Natural killer cell (primary cell): ENCODE measurements around the gene BATF. TPM values are rescaled to one million over a fixed set of nuclear protein-coding genes. Genes with fewer than 3 reads are reported as not detected.
A peak's percentile ranks its signal among the peaks of the same experiment; 100 is the strongest.

Experiments used
- ATAC-seq, 3 donors: fragments of 150-1000 bp in 2 of 3; fragments of 200-7000 bp in 1 of 3; cut with Tn5 transposase; 1 replicate in 1 of 3; 2 replicates in 2 of 3; pipeline ENCODE4 v1.10.0; 2021; ENCODE audit warnings: mild to moderate bottlenecking in 2 of 3, moderate library complexity in 2 of 3
- DNase-seq, 2 donors: peaks; one replicate each; pipeline versions ENCODE4 v3.0.0 to v3.0.0-alpha.2; 2013 to 2021; ENCODE audit warnings: mixed read lengths in 1 of 2
- H3K27ac ChIP-seq: one replicate; pipeline ENCODE4 v1.5.1; 2013; ENCODE audit warnings: mild to moderate bottlenecking, low read length
- H3K27me3 ChIP-seq: one replicate; pipeline ENCODE4 v1.6.1; 2013; ENCODE audit warnings: low read length; ENCODE audit not compliant: control insufficient read depth, insufficient read depth
- H3K36me3 ChIP-seq: one replicate; pipeline ENCODE4 v1.6.1; 2013; ENCODE audit warnings: low read length; ENCODE audit not compliant: control insufficient read depth, insufficient read depth
- H3K4me1 ChIP-seq: one replicate; pipeline ENCODE4 v1.6.1; 2013; ENCODE audit warnings: low read length; ENCODE audit not compliant: control insufficient read depth, insufficient read depth
- H3K4me3 ChIP-seq: one replicate; pipeline ENCODE4 v1.5.1; 2013; ENCODE audit warnings: low read length
- H3K9me3 ChIP-seq: one replicate; pipeline ENCODE4 v1.6.1; 2013; ENCODE audit warnings: low read length; ENCODE audit not compliant: control insufficient read depth, insufficient read depth
- H3K27ac Mint-ChIP-seq, 2 donors: one replicate each; pipeline ENCODE4 v1.8.0; 2022; ENCODE audit warnings: mild to moderate bottlenecking in 2 of 2, mixed read lengths in 2 of 2, moderate library complexity in 1 of 2
- H3K27me3 Mint-ChIP-seq, 2 donors: one replicate each; pipeline ENCODE4 v1.8.0; 2022; ENCODE audit warnings: low read depth in 2 of 2, mixed read lengths in 2 of 2
- H3K36me3 Mint-ChIP-seq: one replicate; pipeline ENCODE4 v1.8.0; 2022; ENCODE audit warnings: mixed read lengths
- H3K4me1 Mint-ChIP-seq, 2 donors: one replicate each; pipeline ENCODE4 v1.8.0; 2022; ENCODE audit warnings: mixed read lengths in 2 of 2
- H3K4me3 Mint-ChIP-seq: one replicate; pipeline ENCODE4 v1.8.0; 2022; ENCODE audit warnings: mild to moderate bottlenecking, moderate library complexity, mixed read lengths
- H3K9me3 Mint-ChIP-seq, 2 donors: one replicate each; pipeline ENCODE4 v1.8.0; 2022; ENCODE audit warnings: mixed read lengths in 2 of 2
- CTCF ChIP-seq: fragments of 200-600 bp; IDR thresholded peaks from one replicate; pipeline ENCODE4 v1.8.0; 2022; ENCODE audit warnings: antibody characterized with exemption
- WGBS: methylation state at CpG from one replicate; pipeline ENCODE4 v1.1.7; 2013; ENCODE audit warnings: missing lambda C conversion rate; ENCODE audit not compliant: insufficient coverage; 5-methylcytosine and 5-hydroxymethylcytosine counted together
- intact Hi-C: fragments of 100-400 bp; cut with micrococcal nuclease; formaldehyde crosslinking; loops from one replicate; pipeline ENCODE4 v1.14.2; 2022
- total RNA-seq, 4 donors: library from RNA; stranded (reverse); fragments of 120-200 nt in 1 of 4; gene quantifications; one replicate each; pipeline versions ENCODE4 v1.2.3 to v1.2.4, GENCODE V29; 2013 to 2022

Gene BATF
- total RNA-seq, 3 donors from 2014 or later (not counting 1 experiment from before 2014, with no cell fraction given): 12.6 to 32.5 (median 21.4) TPM

GRCh38 chr14:75547552-75548250 lies 25.4 kb downstream of the BATF start:
- no peak for TF ChIP-seq CTCF
- no peaks in the 10 kb centered on the region for H3K9me3 Mint-ChIP-seq
- Histone ChIP-seq H3K9me3 (no peaks in the 10 kb centered on the region), H3K4me3 (no peak overlapping the region), H3K27ac (no peak overlapping the region), H3K36me3 (peaks cover 20% of the 10 kb centered on the region), H3K4me1 (peaks cover 16% of the 10 kb centered on the region), H3K27me3 (no peaks in the 10 kb centered on the region)
- peaks cover 6 to 11% of the 10 kb centered on the region in 2 donors for H3K4me1 Mint-ChIP-seq
- no peaks in the 10 kb centered on the region for H3K36me3 Mint-ChIP-seq
- no peaks in the 10 kb centered on the region for H3K27me3 Mint-ChIP-seq
- H3K27ac Mint-ChIP-seq: peak overlapping the region; percentile 48 to 57
- H3K4me3 Mint-ChIP-seq: no peak overlapping the region
- no peak for DNase-seq
- WGBS: 95% methylated on average over 11 of the region's 11 CpGs
- intact Hi-C loops: no loop called here
- ATAC-seq: no peak

- ATAC-seq: no peak
- WGBS: 71% methylated on average over 7 of the region's 7 CpGs
- Histone ChIP-seq H3K9me3 (no peaks in the 10 kb centered on the region), H3K4me1 (peaks cover 7% of the 10 kb centered on the region), H3K36me3 (peaks cover 20% of the 10 kb centered on the region), H3K27ac (no peak overlapping the region), H3K27me3 (no peaks in the 10 kb centered on the region), H3K4me3 (no peak overlapping the region)
- Mint-ChIP-seq H3K9me3 (no peaks in the 10 kb centered on the region), H3K4me1 (peaks cover 0 to 6% of the 10 kb centered on the region in 2 donors), H3K36me3 (no peaks in the 10 kb centered on the region), H3K27ac (peak overlapping the region; percentile 48 to 57), H3K27me3 (no peaks in the 10 kb centered on the region), H3K4me3 (no peak overlapping the region)
- no peak for DNase-seq
- no peak for TF ChIP-seq CTCF
- intact Hi-C loops: no loop called here
These were observed 26.3 kb downstream of the BATF start for GRCh38 chr14:75548544-75548943.

- Mint-ChIP-seq H3K9me3 (no peaks in the 10 kb centered on the region), H3K36me3 (no peaks in the 10 kb centered on the region), H3K4me3 (no peak overlapping the region), H3K27ac (peak overlapping the region; percentile 48 to 57), H3K27me3 (no peaks in the 10 kb centered on the region), H3K4me1 (peaks cover 0 to 6% of the 10 kb centered on the region in 2 donors)
- Histone ChIP-seq H3K27ac (no peak overlapping the region), H3K27me3 (no peaks in the 10 kb centered on the region), H3K4me3 (no peak overlapping the region), H3K4me1 (peaks cover 2% of the 10 kb centered on the region), H3K9me3 (no peaks in the 10 kb centered on the region), H3K36me3 (peaks cover 20% of the 10 kb centered on the region)
- TF ChIP-seq CTCF: no peak
- 47% methylated on average over 5 of the region's 5 CpGs for WGBS
- ATAC-seq (no peak), DNase-seq (peak in 1 of 2 donors; percentile 41)
- intact Hi-C loops: no loop called here
These were observed 26.9 kb downstream of the BATF start for GRCh38 chr14:75549169-75549568.

- no peak overlapping the region for H3K27ac ChIP-seq
- H3K4me1 ChIP-seq: no peaks in the 10 kb centered on the region
- H3K4me1 Mint-ChIP-seq: peaks cover 0 to 10% of the 10 kb centered on the region in 2 donors
- no peaks in the 10 kb centered on the region for H3K36me3 Mint-ChIP-seq
- no peaks in the 10 kb centered on the region for H3K9me3 Mint-ChIP-seq
- no peak overlapping the region for H3K4me3 ChIP-seq
- TF ChIP-seq CTCF: no peak
- H3K27me3 Mint-ChIP-seq: no peaks in the 10 kb centered on the region
- DNase-seq (no peak), ATAC-seq (no peak)
- intact Hi-C loops: no loop called here
- no peak overlapping the region for H3K27ac Mint-ChIP-seq
- peaks cover 20% of the 10 kb centered on the region for H3K36me3 ChIP-seq
- no peaks in the 10 kb centered on the region for H3K27me3 ChIP-seq
- WGBS: 82% methylated on average over 7 of the region's 7 CpGs
- no peaks in the 10 kb centered on the region for H3K9me3 ChIP-seq
- H3K4me3 Mint-ChIP-seq: no peak overlapping the region
These were observed 28.8 kb downstream of the BATF start for GRCh38 chr14:75551021-75551420.
